AG09319 (cell line): ENCODE measurements around the gene SLC44A1.

Experiments used
- DNase-seq: peaks from one replicate; pipeline ENCODE4 v3.0.0-alpha.2; 2010; ENCODE audit warnings: low read depth; ENCODE audit errors: extremely low read depth
- TF ChIP-seq, protein P1 (sequence below): IDR thresholded peaks from 2 replicates; pipeline ENCODE4 v1.5.1; 2011; ENCODE audit warnings: low read depth, mild to moderate bottlenecking, inconsistent platforms, low read length, moderate library complexity

The SLC44A1 gene

DNA sequence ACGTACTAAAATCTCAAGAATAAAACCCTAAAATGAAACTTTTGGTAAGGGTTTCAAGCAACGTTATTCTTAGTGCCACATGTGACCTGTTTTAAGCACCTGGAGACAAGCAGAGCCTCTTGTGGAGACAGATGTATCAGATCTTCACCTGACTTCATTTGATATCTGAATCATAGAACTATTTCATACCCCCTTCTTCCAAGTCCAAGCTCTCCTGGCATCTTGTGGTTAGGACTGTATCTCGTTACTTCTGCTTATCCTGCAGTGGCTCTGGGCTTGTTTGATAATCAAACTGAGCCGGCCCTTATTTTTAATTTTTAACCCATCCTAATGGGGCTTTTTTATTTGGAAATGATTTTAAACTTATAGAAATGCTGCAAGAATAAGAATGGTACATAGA, 192.3 kb downstream of the SLC44A1 start:
- DNase-seq, result no peak
- TF ChIP-seq, protein P1, sequence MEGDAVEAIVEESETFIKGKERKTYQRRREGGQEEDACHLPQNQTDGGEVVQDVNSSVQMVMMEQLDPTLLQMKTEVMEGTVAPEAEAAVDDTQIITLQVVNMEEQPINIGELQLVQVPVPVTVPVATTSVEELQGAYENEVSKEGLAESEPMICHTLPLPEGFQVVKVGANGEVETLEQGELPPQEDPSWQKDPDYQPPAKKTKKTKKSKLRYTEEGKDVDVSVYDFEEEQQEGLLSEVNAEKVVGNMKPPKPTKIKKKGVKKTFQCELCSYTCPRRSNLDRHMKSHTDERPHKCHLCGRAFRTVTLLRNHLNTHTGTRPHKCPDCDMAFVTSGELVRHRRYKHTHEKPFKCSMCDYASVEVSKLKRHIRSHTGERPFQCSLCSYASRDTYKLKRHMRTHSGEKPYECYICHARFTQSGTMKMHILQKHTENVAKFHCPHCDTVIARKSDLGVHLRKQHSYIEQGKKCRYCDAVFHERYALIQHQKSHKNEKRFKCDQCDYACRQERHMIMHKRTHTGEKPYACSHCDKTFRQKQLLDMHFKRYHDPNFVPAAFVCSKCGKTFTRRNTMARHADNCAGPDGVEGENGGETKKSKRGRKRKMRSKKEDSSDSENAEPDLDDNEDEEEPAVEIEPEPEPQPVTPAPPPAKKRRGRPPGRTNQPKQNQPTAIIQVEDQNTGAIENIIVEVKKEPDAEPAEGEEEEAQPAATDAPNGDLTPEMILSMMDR, result no peak

DNA sequence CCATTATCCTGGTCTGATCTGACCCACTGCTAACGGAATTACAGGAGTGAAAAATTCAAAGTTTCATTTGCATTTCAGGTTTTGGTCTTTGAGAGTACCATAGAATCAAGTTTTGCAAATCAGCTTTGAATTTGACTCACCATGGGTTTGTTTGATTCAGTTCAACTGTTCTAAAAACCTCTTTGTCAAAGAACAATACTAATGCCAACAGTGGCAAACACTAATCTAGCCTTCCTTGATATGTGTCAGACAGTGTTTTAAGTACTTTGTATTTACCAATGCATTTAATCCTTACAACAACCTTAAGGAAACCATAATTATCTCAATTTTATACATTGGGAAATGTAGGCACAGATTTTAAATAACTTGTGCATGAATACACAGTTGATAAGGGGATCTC, 193.3 kb downstream of the SLC44A1 start:
- TF ChIP-seq, protein P1, result no peak
- DNase-seq, result no peak

DNA sequence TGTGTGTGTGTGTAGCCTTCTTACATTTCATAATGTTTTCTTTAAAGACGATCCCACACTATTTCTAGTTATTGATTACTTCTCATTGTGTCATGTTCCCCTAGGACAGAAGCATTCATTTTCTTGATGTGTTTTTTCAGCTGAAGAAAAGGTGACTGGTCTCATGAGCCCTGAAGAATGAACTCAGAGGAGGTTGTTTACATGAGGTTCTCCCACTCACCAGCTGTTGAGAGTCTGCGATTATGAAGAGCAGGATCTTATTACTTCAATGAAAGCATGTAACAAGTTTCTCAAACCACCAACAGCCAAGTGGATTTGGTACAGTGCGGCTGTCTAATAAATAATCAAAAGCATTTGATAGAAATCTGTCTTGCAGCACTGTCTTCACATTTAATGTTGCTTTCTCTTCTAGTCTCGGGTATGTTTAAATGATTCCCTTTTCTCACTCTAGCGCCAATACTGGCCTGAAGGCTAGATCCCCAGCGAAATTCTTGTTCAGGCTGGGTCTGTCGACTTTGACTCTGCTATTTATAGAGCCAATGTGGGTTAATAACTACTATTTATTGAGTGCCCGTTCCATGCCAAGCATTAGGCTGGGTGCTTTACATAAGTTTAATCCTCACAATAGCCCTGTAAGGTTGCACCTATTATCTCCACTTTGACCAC, 193.8 kb downstream of the SLC44A1 start:
- no peak for DNase-seq

DNA sequence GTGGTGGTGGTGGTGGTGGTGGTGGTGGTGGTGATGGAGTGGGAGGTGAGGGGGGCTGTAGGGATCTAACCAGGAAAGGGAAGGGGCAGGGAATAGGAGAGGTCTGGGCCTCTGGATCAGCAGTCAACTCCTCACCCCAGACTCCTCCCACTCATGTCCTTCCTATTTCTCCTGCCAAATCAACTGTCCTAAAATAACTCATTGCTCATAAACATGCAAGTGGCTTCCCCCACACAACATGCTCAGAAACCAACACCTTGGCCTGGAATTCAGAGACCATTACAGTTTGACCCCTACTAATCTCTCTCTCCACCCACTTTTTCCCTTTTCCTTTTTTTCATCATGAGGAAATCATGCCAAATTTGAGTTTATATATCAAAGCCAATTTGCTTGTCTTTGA, 195.0 kb downstream of the SLC44A1 start:
- DNase-seq, result no peak
- TF ChIP-seq, protein P1, result no peak

More for the DNA sequence above, 193.8 kb downstream of the SLC44A1 start:
- TF ChIP-seq, protein P1, result no peak

DNA sequence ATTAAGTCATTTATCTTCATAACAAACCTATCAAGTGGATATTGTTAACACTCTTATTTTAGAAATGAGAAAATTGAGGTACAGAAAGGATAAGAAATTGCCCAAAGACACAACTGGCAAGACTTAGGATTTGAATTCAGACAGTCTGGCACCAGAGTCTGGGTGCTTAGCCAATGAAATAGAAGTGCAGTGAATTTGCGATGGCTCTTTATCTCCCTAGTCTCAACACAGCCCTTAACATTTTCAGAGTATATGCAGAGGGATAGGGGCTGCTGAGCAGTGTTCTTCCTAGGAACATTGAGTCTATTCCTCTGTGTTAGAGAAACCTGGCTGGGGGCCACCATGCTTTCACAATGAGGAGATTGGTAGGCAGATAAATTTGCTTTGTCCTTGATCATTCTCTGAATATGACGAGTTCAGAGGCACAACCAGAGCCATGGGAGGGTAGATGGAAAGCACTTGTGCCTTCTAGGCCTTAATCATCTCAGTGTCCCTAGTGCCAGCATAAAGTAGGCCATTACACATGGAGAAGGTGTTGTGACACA, 197.2 kb downstream of the SLC44A1 start:
- no peak for DNase-seq
- TF ChIP-seq, protein P1, result no peak

DNA sequence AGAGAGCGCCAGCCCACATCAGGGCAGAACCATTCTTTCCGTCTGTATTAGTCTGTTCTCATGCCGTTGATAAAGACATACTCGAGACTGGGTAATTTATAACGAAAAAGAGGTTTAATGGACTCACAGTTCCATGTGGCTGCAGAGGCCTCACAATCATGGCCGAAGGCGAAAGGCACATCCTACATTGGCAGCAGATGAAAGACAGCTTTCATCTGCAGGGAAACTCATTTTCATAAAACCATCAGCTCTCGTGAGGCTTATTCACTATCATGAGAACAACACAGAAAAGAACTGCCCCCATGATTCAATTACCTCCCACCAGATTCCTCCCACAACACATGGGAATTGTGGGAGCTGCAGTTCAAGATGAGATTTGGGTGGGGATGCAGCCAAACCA, 198.7 kb downstream of the SLC44A1 start:
- TF ChIP-seq, protein P1, result no peak
- no peak for DNase-seq

DNA sequence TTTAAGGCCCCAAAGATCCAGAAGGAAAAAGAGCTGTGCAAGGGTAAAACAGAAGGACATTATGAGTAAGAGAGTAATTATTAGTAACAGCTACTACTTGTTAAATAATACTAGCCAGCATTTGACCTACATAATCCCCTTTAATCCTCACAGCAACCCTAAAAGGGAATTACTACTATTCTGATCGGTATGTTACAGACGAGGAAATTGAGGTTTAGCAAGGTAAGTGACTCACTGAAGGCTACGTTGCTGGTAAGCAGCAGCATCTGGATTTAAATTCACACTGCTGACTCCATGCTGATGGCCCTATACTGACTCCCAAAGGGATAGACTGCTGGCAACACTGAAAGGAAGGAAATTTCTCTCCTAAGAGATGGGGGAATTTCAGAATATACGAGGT, 199.7 kb downstream of the SLC44A1 start:
- TF ChIP-seq, protein P1, result no peak
- DNase-seq, result no peak
